ENCODE measurements around the gene ACER3.
"Not testable (repeated sequence)": the region's sequence is repeated elsewhere in the genome, so short reads cannot be mapped to it uniquely, and the experiment has no call there.

ACER3 gene

DNA sequence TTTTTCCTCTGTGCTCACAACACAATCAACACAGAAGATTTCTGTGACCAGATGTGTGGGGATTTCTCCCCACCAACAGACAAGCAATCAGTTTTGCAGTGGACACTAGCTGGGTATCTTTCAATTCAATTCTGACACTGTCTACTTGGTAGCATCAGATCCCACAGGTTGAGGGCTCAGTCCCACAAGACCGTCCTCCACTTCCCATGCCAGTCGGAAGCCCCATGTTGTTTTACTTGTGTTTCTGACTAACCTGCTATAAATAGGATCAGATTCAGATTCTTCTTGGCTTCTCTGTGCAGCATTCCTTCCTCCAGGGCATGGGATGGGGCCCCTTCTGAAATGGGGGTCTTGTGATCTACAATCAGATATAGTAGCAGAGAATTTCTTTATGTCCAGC, 19.6 kb downstream of the ACER3 start:
- DNase-seq, result no peak

DNA sequence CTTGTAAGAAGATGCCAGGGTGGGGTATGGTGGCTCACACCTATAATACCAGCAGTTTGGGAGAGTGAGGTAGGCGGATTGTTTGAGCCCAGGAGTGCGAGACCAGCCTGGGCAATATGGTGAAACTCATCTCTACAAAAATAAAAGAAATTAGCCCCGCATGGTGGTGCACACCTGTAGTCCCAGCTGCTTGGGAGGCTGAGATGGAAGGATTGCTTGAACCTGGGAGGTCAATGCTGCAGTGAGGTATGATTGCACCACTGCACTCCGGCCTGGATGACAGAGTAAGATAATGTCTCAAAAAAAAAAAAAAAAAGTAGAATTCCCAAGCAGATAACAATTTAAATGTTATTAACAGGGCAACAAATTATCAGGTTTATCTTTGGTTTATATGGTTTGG, 20.2 kb downstream of the ACER3 start:
- no peak for DNase-seq

DNA sequence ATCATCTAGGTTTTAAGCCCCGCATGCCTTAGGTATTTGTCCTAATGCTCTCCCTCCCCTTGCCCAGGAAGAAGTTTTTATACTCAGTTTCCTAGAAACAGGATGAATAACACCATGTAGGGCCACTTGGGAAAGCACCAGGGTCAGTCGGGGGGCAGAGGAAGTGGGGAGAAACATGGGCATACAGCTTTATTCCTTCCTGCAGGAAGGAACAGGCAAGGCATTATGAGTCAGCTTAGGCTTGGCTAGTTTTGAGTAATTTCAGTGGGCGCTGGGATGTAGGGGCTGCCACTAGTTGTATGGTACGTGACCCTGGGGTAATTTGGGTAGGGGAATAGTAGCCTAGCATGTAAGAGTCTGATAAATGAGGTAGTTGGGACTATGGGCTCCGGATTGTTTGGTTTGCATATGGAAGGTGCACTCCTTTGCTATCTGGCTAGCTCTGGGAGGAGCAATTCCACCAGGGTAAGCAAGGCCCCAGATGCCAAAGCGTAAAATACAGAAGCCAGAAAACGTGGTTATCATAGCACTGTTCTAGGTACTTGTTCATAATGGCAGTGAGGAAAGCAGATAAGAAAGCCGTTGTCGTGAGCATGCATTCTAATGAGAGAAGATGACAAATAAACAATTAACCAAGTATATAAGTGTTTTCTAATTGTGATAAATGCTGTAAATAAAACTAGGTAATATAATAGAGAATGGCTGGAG, 24.8 kb downstream of the ACER3 start:
- no peak for DNase-seq

DNA sequence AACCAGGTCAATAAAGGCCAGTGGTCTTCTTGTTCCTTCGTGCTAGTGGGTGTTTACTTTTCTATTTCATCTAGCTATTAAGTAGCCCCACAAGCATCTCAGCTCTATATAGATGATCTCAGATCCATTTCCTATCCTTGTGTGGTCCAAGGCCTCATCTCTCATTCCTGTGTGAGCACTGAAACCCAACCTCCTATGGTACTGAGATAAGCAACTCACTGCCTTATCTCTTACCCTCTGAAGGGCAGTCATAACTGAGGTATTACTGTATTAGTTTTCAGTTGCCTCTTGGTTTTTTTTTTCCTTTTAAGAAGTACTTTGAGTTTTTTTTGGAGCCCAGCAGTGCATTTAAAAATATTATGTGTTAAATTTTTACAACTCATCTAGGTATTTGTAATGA, 28.3 kb downstream of the ACER3 start:
- DNase-seq, result no peak

DNA sequence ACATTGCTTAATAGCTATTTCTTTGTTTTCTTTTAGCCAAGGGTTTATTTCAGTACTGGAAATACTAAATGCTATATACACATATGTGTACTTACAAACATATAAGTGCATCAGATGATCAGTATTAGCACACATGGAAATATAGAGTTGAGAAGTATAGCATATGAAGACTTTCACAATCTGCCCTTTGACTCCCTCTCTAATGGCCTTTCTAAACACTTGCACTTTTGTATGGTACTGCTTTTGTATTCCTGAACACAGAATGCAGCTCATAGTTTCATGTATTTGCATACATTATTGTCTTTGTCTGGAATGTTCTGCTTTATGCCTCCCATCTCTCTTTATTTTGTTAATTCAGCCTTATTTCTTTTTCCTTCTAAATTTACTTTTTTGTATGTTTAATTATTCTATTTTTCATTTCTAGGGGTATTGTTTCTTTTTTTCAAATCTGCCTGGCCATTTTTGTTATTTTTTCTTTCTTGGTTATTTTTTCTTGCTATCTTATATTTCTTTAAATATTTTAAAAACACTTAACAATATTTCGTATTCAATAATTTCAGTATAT, 28.8 kb downstream of the ACER3 start:
- no peak for DNase-seq

DNA sequence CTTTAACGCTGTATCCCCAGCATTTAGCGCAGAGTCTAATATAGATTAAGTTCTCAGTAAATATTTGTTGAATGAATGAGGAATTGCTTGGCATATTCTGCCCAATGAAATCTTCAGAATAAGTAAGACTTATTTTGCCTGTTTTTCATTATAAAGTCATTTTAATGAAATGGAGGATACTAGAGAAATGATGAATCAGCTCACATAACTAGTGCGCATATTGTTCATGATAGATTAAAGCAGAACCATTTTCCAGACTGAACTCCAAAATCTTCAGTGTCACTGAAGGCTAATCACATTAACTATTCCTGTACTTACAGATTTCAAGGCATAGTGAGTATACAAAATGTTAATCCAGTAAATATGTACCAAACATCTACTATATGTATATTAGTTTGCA, 29.6 kb downstream of the ACER3 start:
- no peak for DNase-seq

DNA sequence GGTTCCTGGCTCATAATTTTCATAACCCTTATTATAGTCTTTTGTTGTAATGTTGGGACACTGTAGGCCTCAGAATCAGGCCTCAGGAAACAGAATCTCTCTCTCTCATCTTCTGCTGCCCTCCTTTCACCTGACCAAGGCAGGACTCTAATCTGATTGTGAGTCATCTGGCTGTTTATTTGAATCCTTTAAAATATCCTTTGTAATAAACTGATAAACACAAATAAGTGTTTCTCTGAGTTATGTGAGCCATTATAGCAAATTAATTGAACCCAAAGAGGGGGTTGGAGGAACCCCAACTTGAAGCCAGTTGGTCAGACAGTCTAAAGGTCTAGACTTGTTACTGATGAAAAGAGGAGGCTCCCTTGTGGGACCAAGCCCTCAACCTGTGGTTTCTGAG, 30.6 kb downstream of the ACER3 start:
- DNase-seq, result no peak

DNA sequence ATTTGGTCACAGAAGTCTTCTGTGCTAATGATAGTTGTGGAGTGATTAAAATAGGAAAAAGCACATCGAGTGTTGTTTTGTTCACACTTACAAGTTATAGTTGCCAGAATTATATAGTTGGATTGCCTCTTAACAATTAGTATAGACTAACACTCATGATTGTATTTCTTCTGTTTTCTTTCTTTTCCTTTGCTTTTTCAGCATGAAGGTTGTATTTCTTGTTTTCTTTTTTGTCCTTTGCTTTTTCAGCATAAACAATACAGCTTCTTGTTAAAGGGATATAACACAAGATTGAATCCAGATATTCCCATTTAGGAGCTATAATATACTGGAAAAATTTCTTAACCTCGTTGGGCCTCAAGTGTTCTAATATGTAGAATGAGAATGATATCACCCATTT, 31.1 kb downstream of the ACER3 start:
- no peak for DNase-seq

DNA sequence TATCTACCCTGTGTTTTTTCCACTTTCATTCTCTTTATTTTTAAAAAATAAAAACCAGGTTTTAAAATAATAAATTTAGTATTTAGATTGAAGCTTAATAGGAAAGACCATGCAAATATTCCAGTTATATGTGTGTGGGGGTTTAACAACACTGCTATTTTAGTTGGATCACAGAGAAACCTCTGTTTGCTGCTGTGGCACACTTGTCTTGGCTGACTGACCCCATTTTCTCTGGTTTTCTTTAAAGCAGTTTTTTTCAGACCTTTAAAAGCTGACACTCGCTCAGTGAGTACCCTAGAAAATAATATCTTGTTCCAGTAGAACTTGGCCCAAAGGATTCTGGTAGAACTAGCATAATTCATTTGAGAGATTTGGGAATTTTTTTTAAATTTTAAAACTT, 31.6 kb downstream of the ACER3 start:
- DNase-seq, result no peak

DNA sequence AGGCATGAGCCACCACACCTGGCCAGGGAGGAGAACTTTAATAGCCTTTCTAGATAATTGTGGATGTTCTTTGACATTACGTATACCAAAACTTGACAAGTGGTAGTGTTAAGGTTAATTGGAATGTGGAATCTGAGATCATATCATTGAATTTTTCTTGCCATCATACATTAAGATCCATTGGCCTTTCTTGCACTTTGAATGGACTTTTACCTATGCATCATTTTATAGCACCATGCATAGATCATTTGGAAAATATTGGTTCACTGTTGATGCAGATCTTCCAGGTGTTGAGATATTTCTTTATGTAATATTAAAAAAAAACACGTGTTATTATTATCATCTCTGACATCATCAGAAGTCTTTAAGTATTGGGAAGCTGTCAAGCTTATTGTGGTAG, 36.5 kb downstream of the ACER3 start:
- no peak for DNase-seq

DNA sequence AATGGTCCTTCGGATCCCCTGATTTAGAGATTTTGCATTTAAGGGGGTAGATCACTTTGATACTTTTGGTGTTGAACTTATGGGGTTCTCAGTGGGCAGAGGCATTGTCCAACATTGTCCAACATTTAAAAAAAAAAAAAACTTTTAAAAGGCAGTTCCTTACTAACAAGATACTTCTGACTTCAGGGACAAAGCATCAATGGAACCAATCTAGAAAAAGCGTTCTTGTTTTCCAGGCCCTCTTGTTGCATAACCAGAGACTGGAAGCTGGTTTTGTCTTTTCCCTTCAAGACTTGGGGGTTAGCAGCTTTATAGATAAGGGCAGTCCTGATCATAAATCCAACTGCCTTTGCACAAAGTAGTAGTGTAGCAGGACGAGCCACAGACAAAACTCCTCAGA, 40.4 kb downstream of the ACER3 start:
- DNase-seq, result no peak

DNA sequence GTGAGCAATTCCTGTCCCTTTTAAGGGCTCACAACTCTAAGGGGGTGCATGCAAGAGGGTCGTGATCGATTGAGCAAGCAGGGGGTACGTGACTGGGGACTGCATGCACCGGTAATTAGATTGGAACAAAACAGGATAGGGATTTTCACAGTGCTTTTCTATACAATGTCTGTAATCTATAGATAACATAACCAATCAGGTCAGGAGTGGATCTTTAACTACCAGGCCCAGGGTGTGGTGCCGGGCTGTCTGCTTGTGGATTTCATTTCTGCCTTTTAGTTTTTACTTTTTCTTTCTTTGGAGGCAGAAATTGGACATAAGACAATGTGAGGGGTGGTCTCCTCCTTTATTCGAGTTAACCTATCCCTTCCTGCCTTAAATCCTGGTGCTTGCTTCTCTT, 40.9 kb downstream of the ACER3 start:
- not testable (repeated sequence) for DNase-seq

DNA sequence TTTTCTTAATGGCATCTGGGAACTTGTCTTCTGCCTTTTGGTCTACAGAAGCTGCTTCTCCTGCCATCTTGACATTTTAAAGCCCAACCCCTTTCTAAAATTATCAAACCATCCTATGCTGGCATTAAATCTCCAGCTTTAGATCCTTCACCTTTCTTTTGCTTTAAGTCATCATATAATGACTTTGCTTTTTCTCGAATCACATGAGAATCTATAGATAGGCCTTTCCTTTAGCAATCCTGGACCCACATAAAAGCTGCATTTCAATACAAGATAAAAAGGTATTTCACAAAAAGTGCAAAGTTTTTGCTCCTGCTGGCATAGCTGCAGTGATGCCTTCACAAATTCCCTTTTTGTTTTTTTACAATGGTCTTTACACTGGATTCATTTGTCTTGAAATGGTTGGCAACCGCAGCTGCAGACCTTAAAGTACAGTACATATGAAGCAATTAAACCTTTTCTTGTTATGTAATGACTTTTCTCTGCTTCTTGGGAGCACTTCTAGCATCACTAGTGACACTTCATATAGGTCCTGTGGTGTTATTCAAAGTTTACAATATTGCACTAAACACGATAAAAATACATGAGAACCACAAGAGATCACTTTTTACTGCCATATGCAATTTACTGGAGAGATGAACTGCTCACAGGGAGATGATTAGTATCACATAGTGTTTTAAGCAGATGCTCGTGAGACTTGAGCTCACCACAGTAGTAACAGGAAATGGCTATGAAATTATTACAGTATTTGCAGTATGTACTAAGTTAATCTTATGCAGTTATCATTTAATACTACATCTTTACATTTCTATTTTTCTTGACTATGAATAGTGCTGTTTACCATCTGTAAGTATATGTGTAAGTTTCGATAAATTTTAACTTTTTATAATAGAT, 41.6 kb downstream of the ACER3 start:
- DNase-seq, result no peak

DNA sequence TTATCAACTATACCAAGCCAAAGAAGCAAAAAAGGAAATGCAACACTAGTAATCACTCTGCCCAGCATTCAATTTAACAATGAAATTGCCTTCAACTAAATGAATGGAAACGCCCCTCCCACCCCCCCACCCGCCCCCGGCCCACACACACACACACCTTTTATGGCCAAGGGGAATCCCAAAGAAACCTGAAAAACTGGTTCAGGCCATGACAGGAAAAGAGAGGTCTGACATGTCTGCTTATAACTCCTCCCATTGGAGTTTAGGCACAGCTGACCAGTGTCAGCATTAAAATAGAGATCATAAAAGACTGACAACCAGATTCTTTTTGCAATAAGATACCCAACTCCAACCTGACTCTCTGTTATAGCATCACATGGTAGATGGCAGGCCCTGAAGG, 42.6 kb downstream of the ACER3 start:
- no peak for DNase-seq

DNA sequence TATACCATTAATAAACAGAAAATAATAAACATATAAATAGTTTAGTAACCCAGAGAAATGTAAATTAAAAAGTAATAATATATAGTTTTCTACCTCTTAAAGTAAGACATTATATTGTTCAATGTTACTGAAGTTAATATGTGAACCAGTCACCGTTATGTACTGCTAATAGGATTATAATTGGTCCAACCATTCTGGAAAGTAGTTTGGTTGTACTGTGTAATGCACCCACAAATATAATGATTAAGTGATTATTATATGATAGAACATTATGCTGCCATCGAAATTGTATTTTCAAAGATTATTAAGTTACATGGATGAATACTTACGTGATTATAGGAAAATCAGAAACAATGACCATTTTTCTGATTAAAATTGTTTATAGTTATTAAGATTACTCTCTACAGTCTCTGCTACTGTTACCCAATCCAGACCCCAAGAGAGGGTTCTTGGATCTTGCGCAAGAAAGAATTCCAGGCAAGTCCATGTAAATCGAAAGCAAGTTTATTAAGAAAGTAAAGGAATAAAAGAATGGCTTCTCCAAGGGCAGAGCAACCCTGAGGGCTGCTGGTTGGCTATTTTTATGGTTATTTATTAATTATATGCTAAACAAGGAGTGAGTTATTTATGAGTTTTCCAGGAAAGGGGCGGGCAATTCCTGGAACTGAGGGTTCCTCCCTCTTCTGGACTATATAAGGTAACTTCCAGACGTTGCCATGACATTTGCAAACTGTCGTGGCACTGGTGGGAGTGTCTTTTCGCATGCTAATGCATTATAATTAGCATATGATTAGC, 50.1 kb downstream of the ACER3 start:
- no peak for DNase-seq

DNA sequence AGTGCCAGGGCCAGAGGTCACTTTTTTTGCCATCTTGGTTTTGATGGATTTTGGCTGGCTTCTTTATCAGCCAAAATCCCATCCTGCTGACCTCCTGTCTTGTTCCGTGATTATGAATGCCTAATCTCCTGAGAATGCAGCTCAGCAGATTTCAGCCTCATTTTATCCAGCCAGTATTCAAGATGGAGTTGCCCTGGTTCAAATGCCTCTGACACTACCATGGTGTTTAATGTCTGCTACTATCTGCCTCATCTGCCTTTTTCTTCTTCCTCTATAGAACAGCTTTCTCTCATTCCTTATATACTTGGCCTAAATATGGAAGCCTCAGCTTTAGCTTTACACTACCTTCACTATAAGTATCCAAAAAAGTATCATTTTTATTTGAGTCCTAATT, 50.7 kb downstream of the ACER3 start:
- DNase-seq, result no peak

DNA sequence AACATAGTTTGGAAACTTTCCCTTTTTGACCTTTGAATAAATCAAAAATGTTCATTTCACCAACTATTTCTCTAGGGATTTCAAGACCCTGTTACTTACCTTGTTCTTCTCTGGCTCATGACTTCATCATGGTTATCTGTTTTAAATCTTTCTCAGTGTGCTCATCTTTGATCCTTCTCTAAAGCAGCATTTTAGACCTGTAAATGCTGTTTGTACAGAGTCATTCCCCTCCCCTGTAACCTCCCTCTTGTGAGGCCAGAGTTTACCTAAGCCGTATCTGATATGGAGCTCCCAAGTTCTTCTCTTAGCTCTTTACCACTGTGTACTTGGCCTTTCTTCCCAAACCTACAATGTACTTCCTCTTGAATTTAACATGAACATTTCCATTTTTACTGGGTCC, 56.0 kb downstream of the ACER3 start:
- no peak for DNase-seq

DNA sequence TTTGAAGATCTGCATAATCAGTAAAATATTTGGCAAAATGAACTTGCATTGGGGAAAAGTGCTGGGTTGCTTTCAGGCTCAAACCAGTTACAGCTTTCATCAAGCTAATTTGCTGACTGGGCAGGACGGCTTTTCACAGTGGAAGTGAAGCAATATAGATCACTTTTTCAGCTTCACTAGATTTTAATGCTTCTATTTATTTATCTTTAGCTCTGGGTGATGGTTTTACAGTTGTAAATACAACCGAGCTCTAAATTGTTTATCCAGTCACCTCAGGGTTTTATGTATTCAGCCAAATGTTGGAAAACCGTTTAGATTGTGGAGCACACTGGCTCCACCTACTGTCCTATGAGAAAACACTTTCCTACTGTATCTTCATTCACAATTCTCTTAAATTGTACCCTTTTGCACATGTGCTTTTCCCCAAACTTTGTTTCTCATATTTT, 58.2 kb downstream of the ACER3 start:
- DNase-seq, result no peak

DNA sequence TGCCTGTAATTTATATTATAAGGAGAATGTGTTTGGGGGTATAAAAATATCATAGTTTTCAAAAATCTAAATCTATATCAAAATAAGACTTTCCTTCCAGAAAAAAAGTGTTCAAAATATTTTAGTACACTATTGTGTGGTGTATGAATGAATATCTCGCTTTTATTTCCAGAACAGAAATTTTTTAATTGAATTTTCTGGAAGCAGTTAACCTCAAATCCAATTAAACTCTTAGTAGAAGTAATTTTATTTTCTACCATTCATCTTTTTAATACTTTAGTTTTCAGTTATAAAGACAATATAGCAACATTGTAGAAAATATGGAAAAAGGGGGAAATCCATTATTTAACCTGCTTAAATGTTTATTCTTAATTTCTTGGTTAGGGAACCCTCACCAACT, 58.7 kb downstream of the ACER3 start:
- DNase-seq, result no peak

DNA sequence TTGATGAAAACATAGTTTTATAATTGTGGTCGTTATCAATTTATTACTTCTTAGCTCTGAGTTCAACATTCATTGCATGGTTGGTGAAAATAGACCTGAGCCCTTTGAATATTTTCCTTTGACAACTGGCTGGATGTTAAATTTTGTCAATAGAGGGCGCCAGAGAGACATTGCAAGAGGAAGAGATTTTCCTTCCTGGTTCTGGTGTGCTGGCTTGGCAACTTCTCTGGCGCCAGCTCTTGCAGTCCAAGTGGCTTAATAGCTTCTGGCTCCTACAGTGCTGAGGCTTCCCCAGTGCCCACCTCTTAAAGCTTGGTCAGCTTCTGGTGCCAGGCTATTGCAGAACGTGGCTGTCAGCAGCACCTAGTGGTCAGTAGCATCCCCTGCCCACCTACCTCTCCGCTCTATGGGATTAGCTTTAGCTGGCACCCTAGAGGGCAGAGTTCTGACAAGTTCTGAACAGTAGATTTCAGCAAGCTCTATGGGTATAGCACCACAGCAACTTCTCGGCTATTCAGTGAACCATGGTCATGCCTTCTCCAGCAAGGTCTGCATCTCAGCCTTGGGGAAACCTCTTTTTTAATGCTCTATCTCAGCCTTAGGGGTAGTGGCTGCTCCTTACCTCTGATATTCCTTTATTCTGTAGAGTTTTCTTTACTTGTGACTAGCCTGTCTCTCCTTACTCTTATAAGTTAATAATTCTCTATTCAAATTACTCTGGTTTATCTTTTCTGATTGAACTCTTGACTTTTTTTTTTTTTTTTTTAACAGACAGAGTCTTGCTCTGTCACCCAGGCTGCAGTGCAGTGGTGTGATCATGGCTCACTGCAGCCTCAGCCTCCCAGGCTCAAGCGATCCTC, 59.4 kb downstream of the ACER3 start:
- peak; percentile 48 for DNase-seq

DNA sequence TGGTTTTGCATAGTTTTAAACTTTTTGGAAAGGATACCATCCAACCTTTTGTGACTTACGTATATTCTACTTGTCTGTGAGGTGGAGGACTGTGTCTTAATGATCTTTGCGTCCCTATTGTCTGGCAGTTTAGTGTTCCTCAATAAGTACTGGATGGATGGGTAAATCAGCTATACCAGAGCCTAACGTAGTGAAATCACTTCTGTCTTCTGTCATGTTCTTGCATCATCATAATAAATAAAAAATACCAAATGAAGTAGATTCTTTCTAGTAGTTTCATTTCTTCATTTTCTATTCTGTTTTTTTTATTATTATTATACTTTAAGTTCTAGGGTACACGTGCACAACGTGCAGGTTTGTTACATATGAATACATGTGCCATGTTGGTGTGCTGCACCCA, 66.4 kb downstream of the ACER3 start:
- DNase-seq, result no peak

DNA sequence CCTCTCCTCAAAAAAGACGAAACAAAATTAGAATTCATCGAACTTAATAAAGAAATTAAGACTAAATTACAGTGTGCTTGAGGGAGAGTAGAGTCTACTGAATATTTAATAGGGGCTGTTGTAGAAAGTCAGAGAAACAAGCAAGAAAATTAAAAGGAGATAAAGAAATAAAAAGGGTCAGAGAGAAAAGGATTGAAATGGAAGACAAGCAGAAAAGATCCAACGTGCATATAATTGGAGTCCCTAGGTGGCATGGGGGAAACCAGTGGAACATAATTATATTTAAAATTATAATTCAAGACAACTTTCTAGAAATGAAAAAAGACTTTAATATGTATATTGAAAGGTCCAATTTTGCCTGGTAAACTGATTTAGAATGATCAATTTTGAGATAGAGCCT, 74.3 kb downstream of the ACER3 start:
- DNase-seq, result no peak
